Measurements from ENCODE around the gene ABCA2.

DNA sequence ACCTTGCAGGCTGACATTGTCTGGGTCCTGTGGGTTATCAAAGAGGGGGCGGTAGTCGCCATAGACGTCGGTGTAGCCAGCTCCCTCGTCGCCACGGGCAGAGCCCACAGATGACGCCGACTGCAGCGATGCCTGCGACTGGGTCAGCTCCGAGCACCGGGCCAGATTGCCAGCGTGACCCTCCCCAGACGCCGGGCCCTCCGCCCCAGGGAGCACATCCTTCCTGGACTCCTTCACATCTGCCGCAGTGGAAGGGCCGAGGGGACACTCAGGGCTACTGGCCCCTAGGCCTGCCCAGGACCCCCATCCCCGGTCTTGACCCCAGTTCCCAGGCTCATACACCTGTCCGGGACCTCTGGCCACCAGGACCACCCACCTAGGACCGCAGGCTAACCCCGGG is 13.9 kb downstream of the ABCA2 start:
- TF ChIP-seq CTCF (optimal IDR thresholded peaks at IDR 0.05 in 1 of 3, IDR thresholded peaks at IDR 0.05 in 1 of 3, conservative IDR thresholded peaks at IDR 0.05 in 1 of 3; ENCODE audit: extremely low read depth in 1 of 3, insufficient read depth in 2 of 3, low read length in 3 of 3): no peak
- TF ChIP-seq EZH2 (IDR thresholded peaks at IDR 0.05; ENCODE audit: low read length): no peak

All from keratinocyte (primary cell).